VCaP (cell line): Measurements from ENCODE around the gene RBBP8.
A peak's percentile ranks its signal among the peaks of the same experiment; 100 is the strongest.

ENCODE experiments used
- H3K27ac ChIP-seq: fragments of 450-650 bp; 2 replicates; pipeline ENCODE4 v1.5.1; 2017
- CTCF ChIP-seq: fragments of 450-650 bp; conservative IDR thresholded peaks from 2 replicates; pipeline ENCODE4 v1.5.1; 2017; ENCODE audit warnings: mild to moderate bottlenecking, moderate library complexity

Gene RBBP8

GRCh38 chr18:22930089-22930713 lies 2.9 kb upstream of the RBBP8 start:
- no peak overlapping the region for H3K27ac ChIP-seq
- TF ChIP-seq CTCF, result peak; percentile 88

- H3K27ac ChIP-seq, result peak overlapping the region; percentile 89
- TF ChIP-seq CTCF, result no peak
These were observed 283 bp upstream of the RBBP8 start for GRCh38 chr18:22932885-22933205.

GRCh38 chr18:22933966-22934423 lies 867 bp downstream of the RBBP8 start:
- H3K27ac ChIP-seq, result peak overlapping the region; percentile 89
- no peak for TF ChIP-seq CTCF

GRCh38 chr18:22934789-22935188 lies 1.7 kb downstream of the RBBP8 start:
- TF ChIP-seq CTCF, result no peak

GRCh38 chr18:22935431-22935830 lies 2.3 kb downstream of the RBBP8 start:
- TF ChIP-seq CTCF, result no peak
- H3K27ac ChIP-seq, result peak overlapping the region; percentile 89

More at GRCh38 chr18:22934789-22935188, 1.7 kb downstream of the RBBP8 start:
- peak overlapping the region; percentile 89 for H3K27ac ChIP-seq

GRCh38 chr18:22936515-22936914 lies 3.4 kb downstream of the RBBP8 start:
- no peak for TF ChIP-seq CTCF

GRCh38 chr18:22939649-22940048 lies 6.5 kb downstream of the RBBP8 start:
- no peak overlapping the region for H3K27ac ChIP-seq
- TF ChIP-seq CTCF, result no peak

More at GRCh38 chr18:22936515-22936914, 3.4 kb downstream of the RBBP8 start:
- peak overlapping the region; percentile 89 for H3K27ac ChIP-seq
